HepG2 (cell line): ENCODE results near the gene KAZN. TPM values are rescaled to one million over a fixed set of nuclear protein-coding genes. Genes with fewer than 3 reads are reported as not detected.

Source experiments
- CHD4 ChIP-seq: fragments of 200-600 bp; sonication (generic); IDR thresholded peaks from 2 replicates; pipeline ENCODE4 v1.7.0; 2017; ENCODE audit warnings: mild to moderate bottlenecking, low read length, borderline replicate concordance
- HNF4A ChIP-seq: sonication (generic); formaldehyde crosslinking; IDR thresholded peaks from 2 replicates; pipeline ENCODE4 v1.4.0; 2020; ENCODE audit warnings: missing genetic modification reagents
- JDP2 ChIP-seq: sonication (generic); formaldehyde crosslinking; IDR thresholded peaks from 2 replicates; pipeline ENCODE4 v1.8.1; 2022; ENCODE audit warnings: missing genetic modification reagents, borderline replicate concordance
- NR2F6 ChIP-seq, 2 experiments: IDR thresholded peaks; 2 replicates each; pipeline ENCODE4 v1.6.1; 2016; ENCODE audit warnings: antibody characterized with exemption in 1 of 2, mild to moderate bottlenecking in 1 of 2
- PHF8 ChIP-seq: sonication (generic); formaldehyde crosslinking; IDR thresholded peaks from 2 replicates; pipeline ENCODE4 v1.5.0; 2020; ENCODE audit warnings: missing genetic modification reagents
- RARA ChIP-seq: IDR thresholded peaks from 2 replicates; pipeline ENCODE4 v1.6.1; 2016; ENCODE audit warnings: missing genetic modification reagents, missing compliant biosample characterization
- RXRB ChIP-seq: IDR thresholded peaks from 2 replicates; pipeline ENCODE4 v1.6.1; 2016; ENCODE audit warnings: borderline replicate concordance, missing genetic modification reagents, missing compliant biosample characterization
- SAP130 ChIP-seq: IDR thresholded peaks from 2 replicates; pipeline ENCODE4 v1.6.1; 2016; ENCODE audit warnings: low read depth
- TRIM24 ChIP-seq: sonication (generic); formaldehyde crosslinking; IDR thresholded peaks from 2 replicates; pipeline ENCODE4 v1.8.0; 2022; ENCODE audit warnings: mild to moderate bottlenecking, missing genetic modification reagents
- ZBTB38 ChIP-seq: sonication (generic); formaldehyde crosslinking; IDR thresholded peaks from 2 replicates; pipeline ENCODE4 v1.5.1; 2020; ENCODE audit warnings: mild to moderate bottlenecking, missing genetic modification reagents
- ZFP37 ChIP-seq: sonication (generic); formaldehyde crosslinking; IDR thresholded peaks from 2 replicates; pipeline ENCODE4 v1.4.0; 2020; ENCODE audit warnings: missing genetic modification reagents, borderline replicate concordance
- ZFP41 ChIP-seq: sonication (generic); formaldehyde crosslinking; IDR thresholded peaks from 2 replicates; pipeline ENCODE4 v1.4.0; 2020; ENCODE audit warnings: mild to moderate bottlenecking, missing genetic modification reagents, borderline replicate concordance
- ZNF121 ChIP-seq: sonication (generic); formaldehyde crosslinking; IDR thresholded peaks from 2 replicates; pipeline ENCODE4 v1.5.0; 2020; ENCODE audit warnings: mild to moderate bottlenecking, missing genetic modification reagents
- ZNF264 ChIP-seq: sonication (generic); formaldehyde crosslinking; IDR thresholded peaks from 2 replicates; pipeline ENCODE4 v1.4.0; 2020; ENCODE audit warnings: missing genetic modification reagents
- ZNF331 ChIP-seq: sonication (generic); formaldehyde crosslinking; IDR thresholded peaks from 2 replicates; pipeline ENCODE4 v1.4.0; 2020; ENCODE audit warnings: missing genetic modification reagents
- ZNF564 ChIP-seq: sonication (generic); formaldehyde crosslinking; IDR thresholded peaks from 2 replicates; pipeline ENCODE4 v1.8.1; 2023; ENCODE audit warnings: mild to moderate bottlenecking, missing genetic modification reagents
- ZNF788 ChIP-seq: sonication (generic); formaldehyde crosslinking; IDR thresholded peaks from 2 replicates; pipeline ENCODE4 v1.5.0; 2020; ENCODE audit warnings: mild to moderate bottlenecking, missing genetic modification reagents, borderline replicate concordance
- ZSCAN21 ChIP-seq: sonication (generic); formaldehyde crosslinking; IDR thresholded peaks from 2 replicates; pipeline ENCODE4 v1.8.0; 2022; ENCODE audit warnings: mild to moderate bottlenecking, missing genetic modification reagents, moderate library complexity, borderline replicate concordance
- ZSCAN5A ChIP-seq: sonication (generic); formaldehyde crosslinking; IDR thresholded peaks from 2 replicates; pipeline ENCODE4 v1.8.0; 2022; ENCODE audit warnings: mild to moderate bottlenecking, missing genetic modification reagents, borderline replicate concordance
- polyA plus RNA-seq, 8 experiments: library from polyadenylated mRNA; depleted of rRNA in 3 of 8; stranded (reverse) in 7 of 8; unstranded in 1 of 8; fragments of >200 nt; fragmentation: Illumina TruSeq in 4 of 8; extraction: Trizol in 4 of 8; gene quantifications; 2 replicates each; pipeline versions ENCODE4 v1.2.1 to v1.2.3, GENCODE V29; 2011 to 2016; ENCODE audit warnings: low read depth in 4 of 8, missing spikeins in 1 of 8, mixed read lengths in 1 of 8; ENCODE audit not compliant: insufficient read depth in 1 of 8
- total RNA-seq, 5 experiments: library from RNA; depleted of rRNA; stranded (reverse); fragments of >200 nt; fragmentation: Illumina TruSeq; extraction: Trizol; gene quantifications; 2 replicates each; pipeline ENCODE4 v1.2.3, GENCODE V29; 2016; ENCODE audit warnings: low read depth in 1 of 5
- TF ChIP-seq, protein P1 (sequence below): sonication (generic); formaldehyde crosslinking; IDR thresholded peaks from 2 replicates; pipeline ENCODE4 v1.4.0; 2020; ENCODE audit warnings: missing genetic modification reagents
- TF ChIP-seq, protein P2 (sequence below): IDR thresholded peaks from 2 replicates; pipeline ENCODE4 v1.6.1; 2016; ENCODE audit warnings: mild to moderate bottlenecking

Gene KAZN
- total and polyA plus RNA-seq, 2 of the 13 experiments (the other 11 are each of a cell fraction or from before 2014, with no cell fraction given), result 10.4 to 13.5 TPM

DNA sequence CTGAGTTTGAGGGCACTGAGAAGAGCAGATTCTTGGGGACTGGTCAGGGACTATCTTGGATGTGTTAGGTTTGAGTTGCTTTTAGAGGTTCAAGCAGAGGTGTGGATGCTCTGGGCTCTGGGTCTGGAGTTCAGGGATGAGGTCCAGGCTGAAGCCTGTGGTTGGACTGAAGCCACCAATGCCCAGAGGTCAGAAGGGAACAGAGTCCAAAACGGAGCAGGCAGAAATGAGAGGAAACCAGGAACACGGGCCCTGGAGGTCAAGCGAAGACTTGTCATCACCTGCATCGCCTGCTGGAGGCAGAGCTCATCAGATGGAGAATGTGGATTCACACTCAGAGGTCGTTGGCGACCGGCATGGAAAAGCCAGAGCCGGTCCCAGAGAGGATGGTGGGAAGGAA is 425.5 kb downstream of the KAZN start (continued):
- TF ChIP-seq, protein P1, sequence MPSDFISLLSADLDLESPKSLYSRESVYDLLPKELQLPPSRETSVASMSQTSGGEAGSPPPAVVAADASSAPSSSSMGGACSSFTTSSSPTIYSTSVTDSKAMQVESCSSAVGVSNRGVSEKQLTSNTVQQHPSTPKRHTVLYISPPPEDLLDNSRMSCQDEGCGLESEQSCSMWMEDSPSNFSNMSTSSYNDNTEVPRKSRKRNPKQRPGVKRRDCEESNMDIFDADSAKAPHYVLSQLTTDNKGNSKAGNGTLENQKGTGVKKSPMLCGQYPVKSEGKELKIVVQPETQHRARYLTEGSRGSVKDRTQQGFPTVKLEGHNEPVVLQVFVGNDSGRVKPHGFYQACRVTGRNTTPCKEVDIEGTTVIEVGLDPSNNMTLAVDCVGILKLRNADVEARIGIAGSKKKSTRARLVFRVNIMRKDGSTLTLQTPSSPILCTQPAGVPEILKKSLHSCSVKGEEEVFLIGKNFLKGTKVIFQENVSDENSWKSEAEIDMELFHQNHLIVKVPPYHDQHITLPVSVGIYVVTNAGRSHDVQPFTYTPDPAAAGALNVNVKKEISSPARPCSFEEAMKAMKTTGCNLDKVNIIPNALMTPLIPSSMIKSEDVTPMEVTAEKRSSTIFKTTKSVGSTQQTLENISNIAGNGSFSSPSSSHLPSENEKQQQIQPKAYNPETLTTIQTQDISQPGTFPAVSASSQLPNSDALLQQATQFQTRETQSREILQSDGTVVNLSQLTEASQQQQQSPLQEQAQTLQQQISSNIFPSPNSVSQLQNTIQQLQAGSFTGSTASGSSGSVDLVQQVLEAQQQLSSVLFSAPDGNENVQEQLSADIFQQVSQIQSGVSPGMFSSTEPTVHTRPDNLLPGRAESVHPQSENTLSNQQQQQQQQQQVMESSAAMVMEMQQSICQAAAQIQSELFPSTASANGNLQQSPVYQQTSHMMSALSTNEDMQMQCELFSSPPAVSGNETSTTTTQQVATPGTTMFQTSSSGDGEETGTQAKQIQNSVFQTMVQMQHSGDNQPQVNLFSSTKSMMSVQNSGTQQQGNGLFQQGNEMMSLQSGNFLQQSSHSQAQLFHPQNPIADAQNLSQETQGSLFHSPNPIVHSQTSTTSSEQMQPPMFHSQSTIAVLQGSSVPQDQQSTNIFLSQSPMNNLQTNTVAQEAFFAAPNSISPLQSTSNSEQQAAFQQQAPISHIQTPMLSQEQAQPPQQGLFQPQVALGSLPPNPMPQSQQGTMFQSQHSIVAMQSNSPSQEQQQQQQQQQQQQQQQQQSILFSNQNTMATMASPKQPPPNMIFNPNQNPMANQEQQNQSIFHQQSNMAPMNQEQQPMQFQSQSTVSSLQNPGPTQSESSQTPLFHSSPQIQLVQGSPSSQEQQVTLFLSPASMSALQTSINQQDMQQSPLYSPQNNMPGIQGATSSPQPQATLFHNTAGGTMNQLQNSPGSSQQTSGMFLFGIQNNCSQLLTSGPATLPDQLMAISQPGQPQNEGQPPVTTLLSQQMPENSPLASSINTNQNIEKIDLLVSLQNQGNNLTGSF, result no peak
- TF ChIP-seq ZSCAN5A (CRISPR knock-in tag) (no peak), RXRB (CRISPR knock-in tag) (0 out of 2 replicates have a peak, but pooled peaks have one; percentile 17), SAP130 (0 out of 2 replicates have a peak, but pooled peaks have one; percentile 18), ZFP41 (no peak), ZFP37 (CRISPR knock-in tag) (no peak), JDP2 (CRISPR knock-in tag) (no peak), ZNF121 (CRISPR knock-in tag) (no peak), ZNF264 (CRISPR knock-in tag) (no peak), TRIM24 (CRISPR knock-in tag) (no peak), ZNF788 (CRISPR knock-in tag) (no peak), ZNF564 (CRISPR knock-in tag) (no peak), PHF8 (no peak), RARA (CRISPR knock-in tag) (peak; percentile 61; the same call in 1 of the 2 replicates), CHD4 (no peak), NR2F6 (IDR thresholded peaks at IDR 0.05) (peak; percentile 36; the same call in 1 of the 2 replicates), NR2F6 (CRISPR knock-in tag; IDR thresholded peaks at IDR 0.05) (peak; percentile 69), HNF4A (peak; percentile 77), ZBTB38 (peak; percentile 17; the same call in 1 of the 2 replicates), ZNF331 (CRISPR knock-in tag) (0 out of 2 replicates have a peak, but pooled peaks have one; percentile 24), ZSCAN21 (no peak)
- TF ChIP-seq, protein P2, sequence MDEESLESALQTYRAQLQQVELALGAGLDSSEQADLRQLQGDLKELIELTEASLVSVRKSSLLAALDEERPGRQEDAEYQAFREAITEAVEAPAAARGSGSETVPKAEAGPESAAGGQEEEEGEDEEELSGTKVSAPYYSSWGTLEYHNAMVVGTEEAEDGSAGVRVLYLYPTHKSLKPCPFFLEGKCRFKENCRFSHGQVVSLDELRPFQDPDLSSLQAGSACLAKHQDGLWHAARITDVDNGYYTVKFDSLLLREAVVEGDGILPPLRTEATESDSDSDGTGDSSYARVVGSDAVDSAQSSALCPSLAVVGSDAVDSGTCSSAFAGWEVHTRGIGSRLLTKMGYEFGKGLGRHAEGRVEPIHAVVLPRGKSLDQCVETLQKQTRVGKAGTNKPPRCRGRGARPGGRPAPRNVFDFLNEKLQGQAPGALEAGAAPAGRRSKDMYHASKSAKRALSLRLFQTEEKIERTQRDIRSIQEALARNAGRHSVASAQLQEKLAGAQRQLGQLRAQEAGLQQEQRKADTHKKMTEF (CRISPR knock-in tag), result no peak
